ENCODE data around the gene FARSB.

- TF ChIP-seq EP300 (IDR thresholded peaks at IDR 0.05; ENCODE audit: borderline replicate concordance) = no peak
- TF ChIP-seq RAD21 (IDR thresholded peaks at IDR 0.05; ENCODE audit: low read depth) = no peak
Measured at GRCh38 chr2:222535477-222535876, 120.4 kb downstream of the FARSB start.

Measured in Ishikawa (cell line).